Breast epithelium (tissue), 4 donors: ENCODE measurements around the gene OS9. TPM values are rescaled to one million over a fixed set of nuclear protein-coding genes. Genes with fewer than 3 reads are reported as not detected.
A peak's percentile ranks its signal among the peaks of the same experiment; 100 is the strongest.

Experiments
- DNase-seq, 2 donors: peaks; one replicate each; pipeline ENCODE4 v3.0.0-alpha.2; 2019; ENCODE audit warnings: low spot score in 2 of 2
- H3K27ac ChIP-seq, 2 donors: fragments of 200-600 bp; sonication (generic) in 1 of 2; one replicate each; pipeline ENCODE4 v1.5.1; 2016 to 2019; ENCODE audit warnings: mild to moderate bottlenecking in 1 of 2
- H3K27me3 ChIP-seq, 2 donors: fragments of 200-600 bp; sonication (generic) in 1 of 2; one replicate each; pipeline versions ENCODE4 v1.5.1 to v1.6.0; 2017 to 2019; ENCODE audit warnings: control low read depth in 1 of 2, mild to moderate bottlenecking in 1 of 2
- H3K36me3 ChIP-seq: fragments of 200-600 bp; one replicate; pipeline ENCODE4 v1.5.1; 2019
- H3K4me1 ChIP-seq, 2 donors: fragments of 200-600 bp; sonication (generic); one replicate each; pipeline ENCODE4 v1.5.1; 2016 to 2019; ENCODE audit warnings: control low read depth in 1 of 2
- H3K4me3 ChIP-seq, 3 donors: fragments of 200-600 bp; sonication (generic); 1 replicate in 2 of 3; 2 replicates in 1 of 3; pipeline ENCODE4 v1.5.1; 2016 to 2019; ENCODE audit warnings: mild to moderate bottlenecking in 3 of 3, moderate library complexity in 2 of 3
- H3K9me3 ChIP-seq, 2 donors: fragments of 200-600 bp; sonication (generic) in 1 of 2; one replicate each; pipeline ENCODE4 v1.5.1; 2016 to 2019; ENCODE audit warnings: control low read depth in 1 of 2
- POLR2A ChIP-seq: fragments of 450-650 bp; IDR thresholded peaks from one replicate; pipeline ENCODE4 v1.6.1; 2016; ENCODE audit warnings: antibody characterized with exemption, mild to moderate bottlenecking, moderate library complexity
- POLR2AphosphoS5 ChIP-seq, 3 donors: sonication (generic); formaldehyde crosslinking; IDR thresholded peaks; one replicate each; pipeline ENCODE4 v1.6.1; 2017; ENCODE audit warnings: antibody characterized with exemption in 3 of 3
- intact Hi-C: fragments of 100-400 bp; cut with DNase I; formaldehyde crosslinking; loops from one replicate; pipeline ENCODE4 v1.15.1; 2023; ENCODE audit warnings: low total_unique reads
- total RNA-seq, 3 donors: library from RNA; depleted of rRNA; stranded (reverse); fragments of >200 nt; gene quantifications; one replicate each; pipeline ENCODE4 v1.1.0, GENCODE V29; 2016
- TF ChIP-seq, protein P1 (sequence below), 3 donors: fragments of 450-650 bp; IDR thresholded peaks; one replicate each; pipeline ENCODE4 v1.5.1; 2016 to 2017; ENCODE audit warnings: antibody characterized with exemption in 3 of 3, mild to moderate bottlenecking in 3 of 3, moderate library complexity in 3 of 3

The OS9 gene
- total RNA-seq, 3 donors from 2014 or later: 184 to 431 (median 213) TPM

DNA sequence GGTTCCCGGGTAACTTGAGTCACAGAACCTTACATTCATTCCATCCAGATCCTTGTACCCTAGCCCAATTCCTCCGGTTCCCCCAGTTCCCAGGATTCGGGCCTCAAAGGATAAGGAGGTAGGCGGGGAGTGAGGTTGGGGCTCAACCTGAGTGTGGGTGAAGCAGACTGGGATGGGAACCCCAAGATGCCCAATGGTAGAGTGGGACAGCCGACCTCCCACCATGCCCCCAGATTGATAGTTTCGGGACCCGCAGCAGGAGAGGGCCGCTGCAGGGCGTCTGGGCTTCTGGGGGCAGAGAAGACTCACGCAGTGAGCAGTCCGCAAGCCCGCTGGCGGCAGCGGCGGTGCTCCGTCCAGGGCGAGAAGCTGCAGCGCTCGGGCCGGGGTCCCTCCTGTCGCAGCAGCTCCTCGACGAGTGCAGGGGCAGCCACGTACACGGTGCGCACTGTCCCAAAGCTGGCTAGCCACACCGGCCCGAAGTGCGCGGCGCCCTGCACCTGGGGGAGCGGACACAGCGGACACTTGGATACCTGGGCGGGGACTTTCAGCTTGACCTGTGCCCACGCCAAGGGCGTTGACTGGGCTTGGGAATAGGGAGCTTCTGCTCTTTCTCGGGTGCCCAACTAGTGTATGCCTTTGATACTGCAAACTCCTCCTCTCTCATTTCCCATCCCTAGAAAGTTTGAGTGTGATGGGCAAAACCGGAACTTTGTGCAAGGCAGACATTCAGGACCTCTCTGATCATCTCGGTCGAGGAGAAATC lies 71.9 kb downstream of the OS9 start:
- no peak for DNase-seq
- H3K4me3 ChIP-seq: peak overlapping the region in 2 of 3 donors; percentile 56 to 63
- H3K27me3 ChIP-seq: peaks cover 0 to 25% of the 10 kb centered on the region in 2 donors
- peaks cover 0 to 8% of the 10 kb centered on the region in 2 donors for H3K4me1 ChIP-seq
- no peaks in the 10 kb centered on the region for H3K9me3 ChIP-seq
- H3K27ac ChIP-seq: no peak overlapping the region
- H3K36me3 ChIP-seq: no peaks in the 10 kb centered on the region
- intact Hi-C loops: no loop called here
- TF ChIP-seq POLR2AphosphoS5 (IDR thresholded peaks at IDR 0.05): no peak
- TF ChIP-seq, protein P1, sequence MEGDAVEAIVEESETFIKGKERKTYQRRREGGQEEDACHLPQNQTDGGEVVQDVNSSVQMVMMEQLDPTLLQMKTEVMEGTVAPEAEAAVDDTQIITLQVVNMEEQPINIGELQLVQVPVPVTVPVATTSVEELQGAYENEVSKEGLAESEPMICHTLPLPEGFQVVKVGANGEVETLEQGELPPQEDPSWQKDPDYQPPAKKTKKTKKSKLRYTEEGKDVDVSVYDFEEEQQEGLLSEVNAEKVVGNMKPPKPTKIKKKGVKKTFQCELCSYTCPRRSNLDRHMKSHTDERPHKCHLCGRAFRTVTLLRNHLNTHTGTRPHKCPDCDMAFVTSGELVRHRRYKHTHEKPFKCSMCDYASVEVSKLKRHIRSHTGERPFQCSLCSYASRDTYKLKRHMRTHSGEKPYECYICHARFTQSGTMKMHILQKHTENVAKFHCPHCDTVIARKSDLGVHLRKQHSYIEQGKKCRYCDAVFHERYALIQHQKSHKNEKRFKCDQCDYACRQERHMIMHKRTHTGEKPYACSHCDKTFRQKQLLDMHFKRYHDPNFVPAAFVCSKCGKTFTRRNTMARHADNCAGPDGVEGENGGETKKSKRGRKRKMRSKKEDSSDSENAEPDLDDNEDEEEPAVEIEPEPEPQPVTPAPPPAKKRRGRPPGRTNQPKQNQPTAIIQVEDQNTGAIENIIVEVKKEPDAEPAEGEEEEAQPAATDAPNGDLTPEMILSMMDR (IDR thresholded peaks at IDR 0.05): no peak
- no peak for TF ChIP-seq POLR2A

DNA sequence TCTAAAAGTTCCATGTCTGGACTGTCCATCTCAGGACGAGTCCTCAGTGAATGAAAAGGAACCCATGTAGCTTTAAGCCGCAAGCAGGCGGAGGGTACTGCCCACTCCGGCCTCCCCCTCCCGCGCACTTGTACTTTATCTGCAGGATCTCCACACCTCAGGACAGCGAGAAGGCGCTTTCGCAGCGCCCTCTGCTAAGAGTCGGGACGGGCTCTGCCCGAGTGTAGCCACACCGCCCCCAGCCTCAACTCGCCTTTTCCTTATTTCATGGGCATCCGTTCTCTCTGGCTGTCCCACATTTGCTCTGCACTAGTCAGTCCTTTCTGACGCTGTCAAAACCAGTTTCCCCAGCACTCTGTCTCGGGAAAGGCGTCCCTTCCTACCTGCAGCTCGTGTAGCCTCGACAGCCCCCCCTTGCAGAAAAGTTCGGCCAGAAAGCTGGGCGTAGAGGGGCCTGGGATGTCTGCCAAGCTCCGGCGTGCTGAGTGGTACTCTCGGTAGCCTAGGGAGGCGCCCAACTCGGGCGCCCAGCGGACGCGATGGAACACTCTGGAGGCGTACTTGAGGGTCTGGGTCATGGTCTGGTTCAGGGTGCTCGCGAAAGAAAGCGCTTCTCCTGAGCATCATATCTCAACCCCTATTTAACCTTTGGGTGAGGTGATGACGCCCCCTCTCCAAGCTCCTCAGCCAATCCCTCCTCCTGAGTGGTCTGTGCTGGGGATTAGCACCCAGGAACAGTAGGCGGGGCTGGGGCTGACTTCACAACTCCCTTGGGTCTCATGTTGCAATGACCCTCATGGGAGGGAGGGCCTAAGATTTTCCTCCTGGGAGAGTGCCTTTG lies 72.8 kb downstream of the OS9 start, which contains the start of gene CYP27B1:
TSS of gene CYP27B1 (minus strand) at position 615 of the 841 bp plus-strand sequence. CDS start at position 578, 37 bp downstream.
- TF ChIP-seq POLR2A (no peak), POLR2AphosphoS5 (IDR thresholded peaks at IDR 0.05) (no peak)
- TF ChIP-seq, protein P1 (IDR thresholded peaks at IDR 0.05): no peak
- H3K4me3 ChIP-seq: peak within 1 kb of the TSS; percentile 7 to 63 (median 56)
- no peak within 1 kb of the TSS for H3K27ac ChIP-seq
- H3K4me1 ChIP-seq: peaks cover 4 to 8% of the 10 kb centered on the region in 2 donors
- intact Hi-C loops: no loop called here
- H3K27me3 ChIP-seq: peaks cover 0 to 25% of the 10 kb centered on the region in 2 donors
- H3K36me3 ChIP-seq: no peaks in the 10 kb centered on the region
- no peak for DNase-seq
- H3K9me3 ChIP-seq: no peaks in the 10 kb centered on the region

DNA sequence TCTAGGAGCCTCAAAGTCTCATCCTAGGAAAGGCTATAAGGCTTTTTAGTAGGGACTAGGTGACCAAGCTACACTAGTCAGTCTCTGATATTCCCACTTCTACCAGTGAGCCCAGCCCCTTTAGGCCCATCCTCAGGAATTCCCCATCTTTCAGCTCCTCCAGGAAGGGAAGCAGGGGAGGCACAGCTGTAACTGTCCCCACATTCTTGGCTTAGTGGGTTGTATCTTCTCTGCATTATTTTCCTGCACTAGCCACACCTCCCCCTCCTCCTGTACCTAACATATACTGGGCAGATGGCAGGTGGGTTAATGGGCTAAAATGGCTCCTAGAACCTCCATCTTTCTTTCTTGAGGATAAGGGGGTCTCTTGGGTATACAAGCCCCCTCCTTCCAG lies 73.4 kb downstream of the OS9 start:
- Histone ChIP-seq H3K36me3 (no peaks in the 10 kb centered on the region), H3K27ac (no peak overlapping the region), H3K27me3 (peaks cover 0 to 25% of the 10 kb centered on the region in 2 donors), H3K4me1 (peaks cover 4 to 8% of the 10 kb centered on the region in 2 donors), H3K9me3 (no peaks in the 10 kb centered on the region), H3K4me3 (no peak overlapping the region)
- intact Hi-C loops: no loop called here
- TF ChIP-seq POLR2A: no peak
- TF ChIP-seq, protein P1 (IDR thresholded peaks at IDR 0.05): no peak
- no peak for TF ChIP-seq POLR2AphosphoS5 (IDR thresholded peaks at IDR 0.05)
- DNase-seq: no peak

DNA sequence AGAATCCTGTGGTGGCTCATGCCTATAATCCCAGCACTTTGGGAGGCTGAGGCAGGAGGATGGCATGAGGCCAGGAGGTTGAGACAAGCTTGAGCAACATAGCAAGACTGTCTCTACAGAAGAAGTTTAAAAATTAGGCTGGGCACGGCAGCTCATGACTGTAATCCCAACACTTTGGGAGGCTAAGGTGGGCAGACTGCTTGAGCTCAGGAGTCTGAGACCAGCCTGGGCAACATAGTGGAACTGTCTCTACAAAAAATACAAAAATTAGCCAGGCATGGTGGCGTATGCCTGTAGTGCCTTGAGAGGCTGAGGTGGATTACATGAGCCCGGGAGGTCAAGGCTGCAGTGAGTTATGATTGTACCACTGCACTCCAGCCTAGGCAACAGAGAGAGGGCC lies 73.9 kb downstream of the OS9 start:
- no peak overlapping the region for H3K4me3 ChIP-seq
- no peaks in the 10 kb centered on the region for H3K9me3 ChIP-seq
- intact Hi-C loops: no loop called here
- DNase-seq: no peak
- H3K36me3 ChIP-seq: no peaks in the 10 kb centered on the region
- peaks cover 0 to 25% of the 10 kb centered on the region in 2 donors for H3K27me3 ChIP-seq
- peaks cover 4 to 8% of the 10 kb centered on the region in 2 donors for H3K4me1 ChIP-seq
- TF ChIP-seq POLR2A: no peak
- no peak for TF ChIP-seq POLR2AphosphoS5 (IDR thresholded peaks at IDR 0.05)
- TF ChIP-seq, protein P1 (IDR thresholded peaks at IDR 0.05): no peak
- no peak overlapping the region for H3K27ac ChIP-seq
